Colon (tissue), 2 donors: ENCODE data around the gene AGBL5.

ENCODE experiments used
- FAIRE-seq: peaks from 2 replicates; lab custom pipeline; 2012; peaks lifted over from hg19 to GRCh38; lab: Jason Lieb, UNC
- donor health status: control.
- donor health status: control.

Gene AGBL5

GRCh38 chr2:27024812-27025211, 26.7 kb upstream of the AGBL5 start:
- no peak for FAIRE-seq

GRCh38 chr2:27025281-27025800, 26.1 kb upstream of the AGBL5 start:
- FAIRE-seq: no peak

GRCh38 chr2:27025861-27026851, 25.3 kb upstream of the AGBL5 start:
- FAIRE-seq: no peak

GRCh38 chr2:27027211-27027651, 24.2 kb upstream of the AGBL5 start:
- no peak for FAIRE-seq

- no peak for FAIRE-seq
These were observed 22.4 kb upstream of the AGBL5 start for GRCh38 chr2:27029051-27029450.

- no peak for FAIRE-seq
These were observed 18.8 kb upstream of the AGBL5 start, which contains the start of gene TMEM214 for GRCh38 chr2:27032495-27033252. TMEM214 (plus strand) TSS chr2:27032965; CDS start chr2:27033016, 51 bp downstream.

GRCh38 chr2:27033253-27033852, 18.1 kb upstream of the AGBL5 start:
- no peak for FAIRE-seq

GRCh38 chr2:27038012-27038411, 13.5 kb upstream of the AGBL5 start:
- no peak for FAIRE-seq

- FAIRE-seq: no peak
These were observed 12.7 kb upstream of the AGBL5 start for GRCh38 chr2:27038631-27039339.

GRCh38 chr2:27039426-27039825, 12.0 kb upstream of the AGBL5 start:
- FAIRE-seq: no peak

GRCh38 chr2:27039871-27040270, 11.6 kb upstream of the AGBL5 start:
- FAIRE-seq: no peak

GRCh38 chr2:27040282-27040681, 11.2 kb upstream of the AGBL5 start:
- FAIRE-seq: no peak

GRCh38 chr2:27041752-27042151, 9.7 kb upstream of the AGBL5 start:
- FAIRE-seq: no peak

GRCh38 chr2:27042159-27042661, 9.3 kb upstream of the AGBL5 start:
- no peak for FAIRE-seq

- no peak for FAIRE-seq
These were observed 8.4 kb upstream of the AGBL5 start for GRCh38 chr2:27042985-27043634.

- FAIRE-seq: no peak
These were observed 1.8 kb upstream of the AGBL5 start for GRCh38 chr2:27049422-27050280.

GRCh38 chr2:27050281-27050995, 1.0 kb upstream of the AGBL5 start:
- FAIRE-seq: no peak

GRCh38 chr2:27051902-27052645, 606 bp downstream of the AGBL5 start:
- FAIRE-seq: no peak
